ENCODE results near the gene FTO.

DNA sequence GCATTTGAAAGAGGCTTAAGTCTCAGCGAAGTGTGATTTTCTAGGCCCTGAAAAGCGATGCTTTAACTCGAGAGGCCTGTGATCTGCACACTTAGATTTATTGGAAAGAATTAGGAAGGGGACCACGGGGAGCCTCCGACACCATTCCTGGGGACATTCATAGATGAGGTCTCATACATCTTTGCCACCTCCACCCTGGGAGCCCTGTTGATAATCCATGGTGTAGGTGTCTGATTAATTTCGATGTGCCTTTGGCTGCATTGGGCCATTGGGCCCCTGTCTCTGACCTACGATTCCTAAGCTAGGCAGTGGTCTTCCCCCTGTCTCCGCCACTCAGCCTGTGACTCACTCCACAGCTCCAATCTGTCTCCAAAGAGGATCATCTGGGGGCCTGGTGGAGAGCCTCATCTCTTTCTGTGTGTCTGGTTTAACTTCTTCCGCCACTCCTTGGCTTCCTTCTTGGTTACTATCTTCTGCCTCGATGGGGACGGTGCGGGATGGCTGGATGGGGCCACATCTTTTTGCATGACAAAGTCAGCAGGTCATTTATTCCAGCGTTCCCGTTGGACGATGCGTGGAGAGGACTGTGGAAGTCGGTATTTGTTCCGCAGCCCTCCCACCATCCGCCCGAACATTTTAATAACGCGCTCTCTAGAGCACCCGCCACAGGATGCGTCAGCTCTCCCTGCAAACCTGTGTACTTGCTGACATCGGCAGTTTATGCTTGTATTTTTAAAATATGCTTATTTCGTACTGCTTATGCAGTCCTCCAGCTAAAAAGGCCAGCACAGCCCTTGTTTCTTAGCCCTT is 473.3 kb downstream of the FTO start:
- TF ChIP-seq POLR2AphosphoS5 (IDR thresholded peaks at IDR 0.05; ENCODE audit: low read depth, low read length) (no peak), TAF1 (IDR thresholded peaks at IDR 0.05; ENCODE audit: borderline replicate concordance, insufficient read depth, low read length) (no peak)
- TF ChIP-seq, protein P1, sequence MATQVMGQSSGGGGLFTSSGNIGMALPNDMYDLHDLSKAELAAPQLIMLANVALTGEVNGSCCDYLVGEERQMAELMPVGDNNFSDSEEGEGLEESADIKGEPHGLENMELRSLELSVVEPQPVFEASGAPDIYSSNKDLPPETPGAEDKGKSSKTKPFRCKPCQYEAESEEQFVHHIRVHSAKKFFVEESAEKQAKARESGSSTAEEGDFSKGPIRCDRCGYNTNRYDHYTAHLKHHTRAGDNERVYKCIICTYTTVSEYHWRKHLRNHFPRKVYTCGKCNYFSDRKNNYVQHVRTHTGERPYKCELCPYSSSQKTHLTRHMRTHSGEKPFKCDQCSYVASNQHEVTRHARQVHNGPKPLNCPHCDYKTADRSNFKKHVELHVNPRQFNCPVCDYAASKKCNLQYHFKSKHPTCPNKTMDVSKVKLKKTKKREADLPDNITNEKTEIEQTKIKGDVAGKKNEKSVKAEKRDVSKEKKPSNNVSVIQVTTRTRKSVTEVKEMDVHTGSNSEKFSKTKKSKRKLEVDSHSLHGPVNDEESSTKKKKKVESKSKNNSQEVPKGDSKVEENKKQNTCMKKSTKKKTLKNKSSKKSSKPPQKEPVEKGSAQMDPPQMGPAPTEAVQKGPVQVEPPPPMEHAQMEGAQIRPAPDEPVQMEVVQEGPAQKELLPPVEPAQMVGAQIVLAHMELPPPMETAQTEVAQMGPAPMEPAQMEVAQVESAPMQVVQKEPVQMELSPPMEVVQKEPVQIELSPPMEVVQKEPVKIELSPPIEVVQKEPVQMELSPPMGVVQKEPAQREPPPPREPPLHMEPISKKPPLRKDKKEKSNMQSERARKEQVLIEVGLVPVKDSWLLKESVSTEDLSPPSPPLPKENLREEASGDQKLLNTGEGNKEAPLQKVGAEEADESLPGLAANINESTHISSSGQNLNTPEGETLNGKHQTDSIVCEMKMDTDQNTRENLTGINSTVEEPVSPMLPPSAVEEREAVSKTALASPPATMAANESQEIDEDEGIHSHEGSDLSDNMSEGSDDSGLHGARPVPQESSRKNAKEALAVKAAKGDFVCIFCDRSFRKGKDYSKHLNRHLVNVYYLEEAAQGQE (IDR thresholded peaks at IDR 0.05; ENCODE audit: insufficient read depth in 1 of 2, low read depth in 2 of 2, low read length in 2 of 2): no peak

Measured in PFSK-1 (cell line).